KOPT-K1 (cell line): ENCODE measurements around the gene RASSF3.
A peak's percentile ranks its signal among the peaks of the same experiment; 100 is the strongest.

Source experiments
- H3K27ac ChIP-seq: fragments of 200-600 bp; sonication (generic); 2 replicates; pipeline ENCODE4 v1.5.1; 2016; ENCODE audit warnings: antibody characterized with exemption, mild to moderate bottlenecking, low read depth, low read length; ENCODE audit not compliant: poor library complexity, severe bottlenecking
- H3K36me3 ChIP-seq: fragments of 200-600 bp; sonication (generic); 2 replicates; pipeline ENCODE4 v1.5.1; 2017; ENCODE audit warnings: antibody characterized with exemption, mild to moderate bottlenecking, low read length, moderate library complexity; ENCODE audit not compliant: insufficient read depth
- H3K9me3 ChIP-seq: fragments of 200-600 bp; sonication (generic); 2 replicates; pipeline ENCODE4 v1.5.1; 2017; ENCODE audit warnings: antibody characterized with exemption, low read length, mild to moderate bottlenecking; ENCODE audit not compliant: insufficient read depth, poor library complexity, severe bottlenecking

Gene RASSF3

DNA sequence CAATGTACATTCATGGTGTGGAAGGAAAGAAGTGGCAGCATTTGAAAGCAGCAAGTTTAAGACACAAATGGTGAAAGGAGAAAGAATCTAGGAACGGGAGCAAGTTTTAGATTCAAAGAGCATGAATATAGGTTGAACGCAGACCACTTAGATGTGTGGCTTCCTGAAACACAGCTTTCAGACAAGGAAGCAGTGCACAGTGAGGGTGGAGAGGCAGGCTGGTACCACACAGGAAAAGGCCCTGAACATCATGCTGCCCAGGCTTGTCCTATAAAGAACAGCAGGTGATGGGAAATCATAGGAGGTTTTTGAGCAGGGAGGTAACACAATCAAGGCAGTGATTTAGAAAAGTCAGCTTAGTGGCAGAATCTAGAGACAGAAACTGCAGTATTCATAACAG, 113.3 kb downstream of the RASSF3 start:
- Histone ChIP-seq H3K27ac (no peak overlapping the region), H3K36me3 (peaks cover 74% of the 10 kb centered on the region), H3K9me3 (no peaks in the 10 kb centered on the region)

DNA sequence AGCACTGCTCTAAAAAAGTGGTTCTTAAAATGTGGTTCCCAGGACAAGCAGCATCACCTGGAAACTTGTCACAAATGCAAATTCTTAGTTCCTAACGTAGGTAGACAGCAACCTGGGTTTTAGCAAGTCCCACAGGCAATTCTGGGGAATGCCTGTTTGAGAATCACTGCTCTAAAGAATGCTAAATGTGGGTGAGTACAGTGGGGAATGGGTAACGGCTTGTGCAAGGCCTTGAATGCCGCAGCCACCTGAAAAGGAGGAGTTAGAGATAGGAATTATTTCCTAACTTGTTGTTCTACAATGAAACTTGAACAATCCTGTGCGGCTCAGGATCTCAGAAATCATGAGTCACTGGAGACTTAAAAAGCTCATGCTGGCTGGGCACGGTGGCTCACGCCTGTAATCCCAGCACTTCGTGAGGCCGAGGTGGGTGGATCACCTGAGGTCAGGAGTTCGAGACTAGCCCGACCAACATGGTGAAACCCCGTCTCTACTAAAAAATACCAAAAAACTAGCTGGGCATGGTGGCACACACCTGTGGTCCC, 114.0 kb downstream of the RASSF3 start:
- no peak overlapping the region for H3K27ac ChIP-seq
- H3K36me3 ChIP-seq: peaks cover 74% of the 10 kb centered on the region

GRCh38 chr12:64729909-64730587, 119.8 kb downstream of the RASSF3 start:
- H3K9me3 ChIP-seq: no peaks in the 10 kb centered on the region
- peaks cover 56% of the 10 kb centered on the region for H3K36me3 ChIP-seq
- peak overlapping the region; percentile 51 for H3K27ac ChIP-seq

More for the DNA sequence above, 114.0 kb downstream of the RASSF3 start:
- H3K9me3 ChIP-seq: no peaks in the 10 kb centered on the region

DNA sequence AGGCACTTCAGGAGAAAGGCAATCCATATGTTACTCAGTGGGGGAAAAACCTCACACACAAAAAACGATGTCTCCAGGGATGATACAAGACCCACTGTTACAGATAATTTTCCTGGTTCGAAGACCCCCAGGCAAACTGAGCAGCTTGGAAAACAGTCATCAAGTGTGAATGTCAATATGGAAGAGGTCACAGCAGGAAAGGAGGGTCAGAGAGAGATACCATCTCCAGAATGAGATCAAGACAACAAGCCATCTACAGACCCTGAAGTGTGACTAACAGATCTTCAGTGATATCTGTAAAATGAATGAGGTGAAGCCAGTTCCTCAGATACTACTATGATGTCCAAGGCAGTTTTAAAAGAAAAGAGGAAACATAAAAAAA, 120.3 kb downstream of the RASSF3 start:
- H3K36me3 ChIP-seq: peaks cover 62% of the 10 kb centered on the region
- H3K27ac ChIP-seq: peak overlapping the region; percentile 51
- no peaks in the 10 kb centered on the region for H3K9me3 ChIP-seq

- H3K36me3 ChIP-seq: peaks cover 70% of the 10 kb centered on the region
- H3K9me3 ChIP-seq: no peaks in the 10 kb centered on the region
- no peak overlapping the region for H3K27ac ChIP-seq
These were observed 121.4 kb downstream of the RASSF3 start for GRCh38 chr12:64731683-64732082.

- Histone ChIP-seq H3K9me3 (no peaks in the 10 kb centered on the region), H3K36me3 (peaks cover 72% of the 10 kb centered on the region), H3K27ac (no peak overlapping the region)
These were observed 123.6 kb downstream of the RASSF3 start for GRCh38 chr12:64733857-64734256.

GRCh38 chr12:64735442-64735841, 125.1 kb downstream of the RASSF3 start:
- Histone ChIP-seq H3K27ac (no peak overlapping the region), H3K9me3 (no peaks in the 10 kb centered on the region), H3K36me3 (peaks cover 85% of the 10 kb centered on the region)

DNA sequence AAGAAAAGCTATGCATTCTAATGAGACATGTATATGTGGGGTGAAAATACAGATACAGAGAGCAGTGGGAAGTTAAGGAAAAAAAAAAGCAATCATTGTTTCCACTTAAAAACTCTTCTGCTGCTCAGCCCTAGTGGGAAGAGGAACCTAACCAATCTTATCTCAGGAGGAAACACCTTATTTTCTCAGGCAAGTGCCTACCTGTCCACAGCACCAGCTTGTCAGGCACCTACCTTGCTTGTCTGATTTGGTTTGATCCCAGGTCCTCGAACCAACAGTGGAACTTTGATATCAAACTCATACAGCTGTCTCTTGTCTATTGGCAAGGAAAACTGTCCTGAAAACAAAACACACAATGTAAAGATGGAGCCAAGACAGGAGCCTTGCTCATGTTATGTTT, 126.5 kb downstream of the RASSF3 start:
- no peak overlapping the region for H3K27ac ChIP-seq
- H3K36me3 ChIP-seq: peaks cover 86% of the 10 kb centered on the region
- no peaks in the 10 kb centered on the region for H3K9me3 ChIP-seq

DNA sequence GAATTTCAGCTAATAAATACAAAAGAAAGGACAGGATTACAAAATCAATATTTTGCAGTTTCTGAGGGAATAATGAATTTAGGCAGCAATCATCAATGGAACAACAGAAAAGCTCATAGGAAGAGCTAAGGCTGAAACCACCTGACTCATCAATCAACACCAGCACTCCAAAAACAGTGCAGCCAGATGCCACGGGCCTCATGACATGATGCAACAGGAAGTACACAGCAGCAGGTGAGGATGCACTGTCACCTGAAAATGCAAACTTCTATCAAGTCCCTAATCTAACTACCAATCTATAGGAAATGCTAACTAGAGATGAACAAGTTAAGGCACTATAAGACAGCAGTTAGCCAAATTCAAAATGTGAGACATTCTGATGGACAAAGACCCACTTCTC, 127.2 kb downstream of the RASSF3 start:
- Histone ChIP-seq H3K27ac (no peak overlapping the region), H3K36me3 (peaks cover 92% of the 10 kb centered on the region), H3K9me3 (no peaks in the 10 kb centered on the region)

DNA sequence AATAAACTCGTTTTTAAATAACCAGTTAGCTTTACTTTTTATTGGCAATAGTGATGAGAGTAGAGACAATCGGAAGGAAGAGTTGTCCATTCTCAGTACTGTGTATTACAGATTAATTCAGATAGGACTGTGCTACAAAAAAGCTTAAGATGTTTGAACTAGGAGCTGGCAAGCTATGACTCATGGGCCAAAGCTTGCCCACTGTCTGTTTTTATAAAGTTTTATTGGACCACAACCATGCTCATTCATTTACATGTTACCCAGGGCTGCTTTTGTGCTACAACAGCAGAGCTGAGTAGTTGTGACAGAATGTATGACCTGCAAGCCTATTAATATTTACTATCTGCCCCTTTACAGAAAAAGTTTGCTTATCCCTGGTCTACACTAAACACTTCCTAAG, 129.5 kb downstream of the RASSF3 start:
- Histone ChIP-seq H3K9me3 (no peaks in the 10 kb centered on the region), H3K36me3 (peaks cover 96% of the 10 kb centered on the region), H3K27ac (no peak overlapping the region)

- Histone ChIP-seq H3K27ac (no peak overlapping the region), H3K36me3 (peaks cover 96% of the 10 kb centered on the region), H3K9me3 (no peaks in the 10 kb centered on the region)
These were observed 130.4 kb downstream of the RASSF3 start for GRCh38 chr12:64740646-64741045.

GRCh38 chr12:64742416-64742815, 132.1 kb downstream of the RASSF3 start:
- no peaks in the 10 kb centered on the region for H3K9me3 ChIP-seq
- H3K27ac ChIP-seq: no peak overlapping the region
- H3K36me3 ChIP-seq: peaks cover 96% of the 10 kb centered on the region

- Histone ChIP-seq H3K27ac (no peak overlapping the region), H3K36me3 (peaks cover 92% of the 10 kb centered on the region)
These were observed 132.9 kb downstream of the RASSF3 start for GRCh38 chr12:64743206-64743605.

DNA sequence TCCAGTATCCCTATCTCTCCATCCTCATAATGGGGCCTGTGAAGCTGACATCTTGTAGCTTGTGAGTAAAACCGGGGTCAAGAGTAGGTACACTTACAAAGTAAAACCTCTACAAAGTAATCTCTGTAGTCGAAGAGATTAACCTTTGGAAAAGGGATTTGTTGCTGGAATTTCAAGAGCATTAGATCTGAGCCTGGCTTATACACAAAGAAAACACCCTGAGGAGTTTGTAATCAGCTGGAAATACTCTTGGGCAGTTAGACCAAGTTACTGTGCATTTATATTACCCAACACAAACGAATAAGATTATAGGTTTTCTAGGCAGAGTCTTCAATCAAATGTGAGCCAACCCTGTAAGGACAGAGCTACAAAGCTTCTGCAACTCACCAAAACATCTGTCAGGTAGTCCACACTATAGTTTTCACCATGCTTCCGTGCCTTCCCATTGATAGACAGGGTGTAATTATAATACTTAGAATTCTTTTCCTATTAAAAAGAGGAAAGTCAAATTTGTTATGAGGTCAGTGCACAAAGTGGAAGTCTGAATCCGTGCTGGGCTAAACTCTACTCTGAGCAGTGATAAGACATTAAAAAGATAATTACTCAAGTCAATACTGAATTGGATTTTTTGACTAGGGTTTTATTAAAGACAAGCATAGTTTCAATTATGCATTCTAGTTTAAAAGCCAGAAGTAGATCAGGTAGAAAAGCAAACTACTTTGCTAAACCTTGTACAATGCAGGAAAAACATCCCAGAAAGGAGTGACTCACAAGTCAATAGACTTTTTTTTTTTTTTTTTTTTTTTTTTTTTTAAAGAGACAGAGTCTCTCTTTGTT, 134.3 kb downstream of the RASSF3 start:
- Histone ChIP-seq H3K9me3 (no peaks in the 10 kb centered on the region), H3K27ac (no peak overlapping the region), H3K36me3 (peaks cover 86% of the 10 kb centered on the region)

More at GRCh38 chr12:64743206-64743605, 132.9 kb downstream of the RASSF3 start:
- no peaks in the 10 kb centered on the region for H3K9me3 ChIP-seq

DNA sequence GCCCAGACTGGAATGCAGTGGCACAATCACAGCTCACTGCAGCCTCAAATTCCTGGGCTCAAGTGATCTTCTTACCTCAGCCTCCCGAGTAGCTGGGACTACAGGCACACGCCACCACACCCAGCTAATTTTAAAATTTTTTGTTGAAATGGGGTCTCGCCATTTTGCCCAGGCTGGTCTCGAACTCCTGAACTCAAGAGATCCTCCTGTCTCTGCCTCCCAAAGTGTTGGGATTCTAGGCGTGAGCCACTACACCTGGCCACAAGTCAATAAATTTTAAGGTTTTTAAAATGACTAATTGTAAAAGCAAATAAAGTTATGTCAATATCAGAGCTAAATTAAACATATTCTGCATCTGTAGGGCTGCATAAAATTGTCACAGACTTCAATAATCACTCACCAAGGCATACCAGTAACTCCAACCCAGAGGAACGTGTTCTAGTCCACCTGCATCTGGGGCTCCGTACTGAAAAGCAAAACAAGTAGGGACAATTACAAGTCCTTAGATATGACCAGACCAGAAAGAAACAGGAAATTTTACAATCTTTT, 135.0 kb downstream of the RASSF3 start:
- no peak overlapping the region for H3K27ac ChIP-seq
- H3K9me3 ChIP-seq: no peaks in the 10 kb centered on the region
- peaks cover 86% of the 10 kb centered on the region for H3K36me3 ChIP-seq
